Measurements from ENCODE around the gene SP110.

The SP110 gene

GRCh38 chr2:230172156-230172555, 47.6 kb downstream of the SP110 start:
- TF ChIP-seq FOXM1 (IDR thresholded peaks at IDR 0.05; ENCODE audit: borderline replicate concordance, low read depth) (no peak), RAD21 (IDR thresholded peaks at IDR 0.05; ENCODE audit: low read depth) (no peak), CEBPB (IDR thresholded peaks at IDR 0.05) (no peak), NFIC (IDR thresholded peaks at IDR 0.05) (no peak), YY1 (IDR thresholded peaks at IDR 0.05; ENCODE audit: low read depth) (no peak), ZBTB7A (IDR thresholded peaks at IDR 0.05; ENCODE audit: low read depth) (no peak), CREB1 (IDR thresholded peaks at IDR 0.05; ENCODE audit: low read depth) (no peak), EGR1 (IDR thresholded peaks at IDR 0.05) (no peak), TEAD4 (IDR thresholded peaks at IDR 0.05) (no peak), TCF12 (IDR thresholded peaks at IDR 0.05; ENCODE audit: low read depth) (no peak), EP300 (IDR thresholded peaks at IDR 0.05; ENCODE audit: borderline replicate concordance) (no peak), USF1 (IDR thresholded peaks at IDR 0.05) (no peak), MAX (IDR thresholded peaks at IDR 0.05) (no peak), REST (IDR thresholded peaks at IDR 0.05; ENCODE audit: low read depth) (no peak), TAF1 (IDR thresholded peaks at IDR 0.05; ENCODE audit: low read depth) (no peak)

- no peak for TF ChIP-seq FOXM1 (IDR thresholded peaks at IDR 0.05; ENCODE audit: borderline replicate concordance, low read depth)
- TF ChIP-seq TCF12 (IDR thresholded peaks at IDR 0.05; ENCODE audit: low read depth): no peak
- no peak for TF ChIP-seq ZBTB7A (IDR thresholded peaks at IDR 0.05; ENCODE audit: low read depth)
- TF ChIP-seq CEBPB (IDR thresholded peaks at IDR 0.05): peak; percentile 43; the same call in 1 of the 2 replicates
Observed at GRCh38 chr2:230170532-230170931, 49.3 kb downstream of the SP110 start.

- TF ChIP-seq TEAD4 (IDR thresholded peaks at IDR 0.05) (no peak), EP300 (IDR thresholded peaks at IDR 0.05; ENCODE audit: borderline replicate concordance) (no peak), ZBTB7A (IDR thresholded peaks at IDR 0.05; ENCODE audit: low read depth) (no peak), NFIC (IDR thresholded peaks at IDR 0.05) (no peak), FOXM1 (IDR thresholded peaks at IDR 0.05; ENCODE audit: borderline replicate concordance, low read depth) (no peak), YY1 (IDR thresholded peaks at IDR 0.05; ENCODE audit: low read depth) (no peak), TCF12 (IDR thresholded peaks at IDR 0.05; ENCODE audit: low read depth) (no peak)
Observed at GRCh38 chr2:230166557-230167170, 53.1 kb downstream of the SP110 start.

GRCh38 chr2:230164139-230164538, 55.6 kb downstream of the SP110 start:
- TF ChIP-seq FOXM1 (IDR thresholded peaks at IDR 0.05; ENCODE audit: borderline replicate concordance, low read depth): no peak
- TF ChIP-seq EP300 (IDR thresholded peaks at IDR 0.05; ENCODE audit: borderline replicate concordance): no peak
- no peak for TF ChIP-seq ZBTB7A (IDR thresholded peaks at IDR 0.05; ENCODE audit: low read depth)
- no peak for TF ChIP-seq CREB1 (IDR thresholded peaks at IDR 0.05; ENCODE audit: low read depth)
- no peak for TF ChIP-seq NFIC (IDR thresholded peaks at IDR 0.05)

GRCh38 chr2:230162981-230163380, 56.8 kb downstream of the SP110 start:
- TF ChIP-seq CREB1 (IDR thresholded peaks at IDR 0.05; ENCODE audit: low read depth) (no peak), REST (IDR thresholded peaks at IDR 0.05; ENCODE audit: low read depth) (no peak), ZBTB7A (IDR thresholded peaks at IDR 0.05; ENCODE audit: low read depth) (no peak), TCF12 (IDR thresholded peaks at IDR 0.05; ENCODE audit: low read depth) (no peak), RAD21 (IDR thresholded peaks at IDR 0.05; ENCODE audit: low read depth) (no peak), USF1 (IDR thresholded peaks at IDR 0.05) (no peak), YY1 (IDR thresholded peaks at IDR 0.05; ENCODE audit: low read depth) (no peak), NFIC (IDR thresholded peaks at IDR 0.05) (no peak), EGR1 (IDR thresholded peaks at IDR 0.05) (no peak), FOXM1 (IDR thresholded peaks at IDR 0.05; ENCODE audit: borderline replicate concordance, low read depth) (no peak), TAF1 (IDR thresholded peaks at IDR 0.05; ENCODE audit: low read depth) (no peak), EP300 (IDR thresholded peaks at IDR 0.05; ENCODE audit: borderline replicate concordance) (no peak), TEAD4 (IDR thresholded peaks at IDR 0.05) (no peak), MAX (IDR thresholded peaks at IDR 0.05) (no peak), CEBPB (IDR thresholded peaks at IDR 0.05) (no peak)

- no peak for TF ChIP-seq TAF1 (IDR thresholded peaks at IDR 0.05; ENCODE audit: low read depth)
- TF ChIP-seq TEAD4 (IDR thresholded peaks at IDR 0.05): no peak
- no peak for TF ChIP-seq EP300 (IDR thresholded peaks at IDR 0.05; ENCODE audit: borderline replicate concordance)
- no peak for TF ChIP-seq USF1 (IDR thresholded peaks at IDR 0.05)
- TF ChIP-seq RAD21 (IDR thresholded peaks at IDR 0.05; ENCODE audit: low read depth): no peak
- TF ChIP-seq REST (IDR thresholded peaks at IDR 0.05; ENCODE audit: low read depth): no peak
- no peak for TF ChIP-seq YY1 (IDR thresholded peaks at IDR 0.05; ENCODE audit: low read depth)
Observed at GRCh38 chr2:230161184-230161583, 58.6 kb downstream of the SP110 start.

Measured in Ishikawa (cell line).